ENCODE data around the gene EEF1G.
"Not testable (repeated sequence)": the region's sequence is repeated elsewhere in the genome, so short reads cannot be mapped to it uniquely, and the experiment has no call there.

The EEF1G gene

GRCh38 chr11:62604460-62605120, 30.9 kb upstream of the EEF1G start:
- FAIRE-seq (no peak), DNase-seq (ENCODE audit: insufficient read length, low spot score) (no peak)

GRCh38 chr11:62603776-62604299, 30.1 kb upstream of the EEF1G start:
- DNase-seq (ENCODE audit: insufficient read length, low spot score) (no peak), FAIRE-seq (no peak)

- no peak for FAIRE-seq
- no peak for DNase-seq (ENCODE audit: insufficient read length, low spot score)
Measured at GRCh38 chr11:62603072-62603408, 29.3 kb upstream of the EEF1G start.

- no peak for FAIRE-seq
Measured at GRCh38 chr11:62602141-62603071, 28.7 kb upstream of the EEF1G start.

GRCh38 chr11:62601372-62602140, 27.9 kb upstream of the EEF1G start, which contains the start of gene MTA2:
MTA2 (minus strand) TSS chr11:62601865; CDS start chr11:62601450, 415 bp downstream.
- FAIRE-seq, result peak; percentile 40
- peak; percentile 87 for DNase-seq (ENCODE audit: insufficient read length, low spot score)

More at GRCh38 chr11:62602141-62603071, 28.7 kb upstream of the EEF1G start:
- DNase-seq (ENCODE audit: insufficient read length, low spot score), result no peak

GRCh38 chr11:62601122-62601371, 27.4 kb upstream of the EEF1G start:
- no peak for FAIRE-seq

GRCh38 chr11:62600367-62601121, 26.9 kb upstream of the EEF1G start:
- FAIRE-seq, result no peak

More at GRCh38 chr11:62601122-62601371, 27.4 kb upstream of the EEF1G start:
- peak; percentile 11 for DNase-seq (ENCODE audit: insufficient read length, low spot score)

GRCh38 chr11:62599901-62600300, 26.2 kb upstream of the EEF1G start:
- FAIRE-seq, result no peak
- DNase-seq (ENCODE audit: insufficient read length, low spot score), result no peak

More at GRCh38 chr11:62600367-62601121, 26.9 kb upstream of the EEF1G start:
- DNase-seq (ENCODE audit: insufficient read length, low spot score), result no peak

- DNase-seq (ENCODE audit: insufficient read length, low spot score) (peak; percentile 85), FAIRE-seq (peak; percentile 58)
Measured at GRCh38 chr11:62599069-62599696, 25.5 kb upstream of the EEF1G start.

GRCh38 chr11:62595124-62595523, 21.4 kb upstream of the EEF1G start:
- FAIRE-seq (no peak), DNase-seq (ENCODE audit: insufficient read length, low spot score) (no peak)

GRCh38 chr11:62593434-62594044, 19.8 kb upstream of the EEF1G start:
- DNase-seq (ENCODE audit: insufficient read length, low spot score), result peak; percentile 64
- FAIRE-seq, result no peak

GRCh38 chr11:62592989-62593421, 19.3 kb upstream of the EEF1G start:
- no peak for FAIRE-seq
- DNase-seq (ENCODE audit: insufficient read length, low spot score), result no peak

GRCh38 chr11:62592146-62592815, 18.6 kb upstream of the EEF1G start:
- no peak for FAIRE-seq

GRCh38 chr11:62591448-62592145, 17.9 kb upstream of the EEF1G start, which contains the start of gene TUT1:
TUT1 (minus strand) TSS chr11:62591523; CDS start chr11:62591485, 38 bp downstream.
- FAIRE-seq (peak; percentile 16), DNase-seq (ENCODE audit: insufficient read length, low spot score) (peak; percentile 95)

More at GRCh38 chr11:62592146-62592815, 18.6 kb upstream of the EEF1G start:
- no peak for DNase-seq (ENCODE audit: insufficient read length, low spot score)

- no peak for DNase-seq (ENCODE audit: insufficient read length, low spot score)
- FAIRE-seq, result no peak
Measured at GRCh38 chr11:62588966-62589637, 15.4 kb upstream of the EEF1G start.

GRCh38 chr11:62585356-62585755, 11.7 kb upstream of the EEF1G start:
- not testable (repeated sequence) for DNase-seq (ENCODE audit: insufficient read length, low spot score); FAIRE-seq

- not testable (repeated sequence) for DNase-seq (ENCODE audit: insufficient read length, low spot score)
Measured at GRCh38 chr11:62581735-62582134, 8.0 kb upstream of the EEF1G start.

More at GRCh38 chr11:62581735-62582134, 8.0 kb upstream of the EEF1G start:
- FAIRE-seq, result not testable (repeated sequence)

Data from HTR-8/SVneo (cell line).